ENCODE measurements around the gene PRPF6. TPM values are rescaled to one million over a fixed set of nuclear protein-coding genes. Genes with fewer than 3 reads are reported as not detected.

PRPF6 gene
- total RNA-seq, 1 experiment from 2014 or later: 88.4 TPM

- in situ Hi-C loops (cut with HindIII; ENCODE audit: low pct_unique_long_range_greater_than_20kb, low sequenced_read_pairs): no loop called here
- ATAC-seq (no peak), DNase-seq (ENCODE audit: low read depth, low spot score) (no peak)
- TF ChIP-seq CTCF (IDR thresholded peaks at IDR 0.05) (no peak), TCF7L2 (IDR thresholded peaks at IDR 0.05; ENCODE audit: low read depth, low read length) (no peak), REST (IDR thresholded peaks at IDR 0.05; ENCODE audit: insufficient read depth in 1 of 2, low read depth in 2 of 2, low read length in 1 of 2) (no peak), POLR2AphosphoS5 (IDR thresholded peaks at IDR 0.05; ENCODE audit: low read depth, low read length) (no peak), SIN3A (IDR thresholded peaks at IDR 0.05; ENCODE audit: borderline replicate concordance, insufficient read depth, low read depth, low read length) (no peak)
- ChIA-PET POLR2A (no interaction called here), CTCF (interaction anchor here (0.5 kb wide), 1 partner anchor 41 kb away, joined by 7 read pairs; no protein-coding TSS in a partner anchor)
- Histone ChIP-seq H3K27me3 (ENCODE audit: control insufficient read depth, insufficient read depth, low read length) (no peaks in the 10 kb centered on the region), H3K4me1 (ENCODE audit: control insufficient read depth, insufficient read depth, low read length) (peaks cover 38% of the 10 kb centered on the region), H3K27ac (ENCODE audit: low read length) (no peak overlapping the region), H3K9me3 (ENCODE audit: control insufficient read depth, insufficient read depth, low read depth, low read length) (no peaks in the 10 kb centered on the region), H3K4me3 (ENCODE audit: low read depth in 2 of 2, low read length in 2 of 2) (no peak overlapping the region), H3K36me3 (ENCODE audit: control insufficient read depth, insufficient read depth, low read length) (no peaks in the 10 kb centered on the region)
- no TSS peak for BruUV-seq (replicated peaks)
- intact Hi-C loops (cut with micrococcal nuclease; ENCODE audit: unreplicated experiment): no loop called here
Observed at GRCh38 chr20:64043768-64044167, 62.8 kb downstream of the PRPF6 start.

- peak overlapping the region; percentile 62 for H3K27ac ChIP-seq (ENCODE audit: low read length)
- POLR2A ChIA-PET: no interaction called here
Observed at GRCh38 chr20:64044484-64045247, 63.7 kb downstream of the PRPF6 start.

More at GRCh38 chr20:64044484-64045247, 63.7 kb downstream of the PRPF6 start:
- Histone ChIP-seq H3K36me3 (ENCODE audit: control insufficient read depth, insufficient read depth, low read length) (no peaks in the 10 kb centered on the region), H3K4me1 (ENCODE audit: control insufficient read depth, insufficient read depth, low read length) (peaks cover 33% of the 10 kb centered on the region), H3K4me3 (ENCODE audit: low read depth in 2 of 2, low read length in 2 of 2) (peak overlapping the region in 1 of 2 experiments; percentile 13; a peak in 2 of 4 replicates), H3K9me3 (ENCODE audit: control insufficient read depth, insufficient read depth, low read depth, low read length) (no peaks in the 10 kb centered on the region), H3K27me3 (ENCODE audit: control insufficient read depth, insufficient read depth, low read length) (no peaks in the 10 kb centered on the region)
- no peak for DNase-seq (ENCODE audit: low read depth, low spot score)
- ATAC-seq: peak; percentile 71
- TF ChIP-seq TCF7L2 (IDR thresholded peaks at IDR 0.05; ENCODE audit: low read depth, low read length): no peak
- TF ChIP-seq POLR2AphosphoS5 (IDR thresholded peaks at IDR 0.05; ENCODE audit: low read depth, low read length): no peak
- no peak for TF ChIP-seq CTCF (IDR thresholded peaks at IDR 0.05)
- TF ChIP-seq SIN3A (IDR thresholded peaks at IDR 0.05; ENCODE audit: borderline replicate concordance, insufficient read depth, low read depth, low read length): no peak
- no peak for TF ChIP-seq REST (IDR thresholded peaks at IDR 0.05; ENCODE audit: insufficient read depth in 1 of 2, low read depth in 2 of 2, low read length in 1 of 2)
- CTCF ChIA-PET: interaction anchor here (0.7 kb wide), 1 partner anchor 75 kb away, joined by 5 read pairs; no protein-coding TSS in a partner anchor
- intact Hi-C loops (cut with micrococcal nuclease; ENCODE audit: unreplicated experiment) (no loop called here), in situ Hi-C loops (cut with HindIII; ENCODE audit: low pct_unique_long_range_greater_than_20kb, low sequenced_read_pairs) (no loop called here)
- BruUV-seq (replicated peaks): no TSS peak
